ENCODE measurements around the gene ERFL. TPM values are rescaled to one million over a fixed set of nuclear protein-coding genes. Genes with fewer than 3 reads are reported as not detected.

Gene ERFL
- 0.20 to 0.45 TPM (median 0.28 TPM) in 5 replicates for total RNA-seq (2022; extraction: Qiagen RNA extraction; ENCODE audit: low read depth)

DNA sequence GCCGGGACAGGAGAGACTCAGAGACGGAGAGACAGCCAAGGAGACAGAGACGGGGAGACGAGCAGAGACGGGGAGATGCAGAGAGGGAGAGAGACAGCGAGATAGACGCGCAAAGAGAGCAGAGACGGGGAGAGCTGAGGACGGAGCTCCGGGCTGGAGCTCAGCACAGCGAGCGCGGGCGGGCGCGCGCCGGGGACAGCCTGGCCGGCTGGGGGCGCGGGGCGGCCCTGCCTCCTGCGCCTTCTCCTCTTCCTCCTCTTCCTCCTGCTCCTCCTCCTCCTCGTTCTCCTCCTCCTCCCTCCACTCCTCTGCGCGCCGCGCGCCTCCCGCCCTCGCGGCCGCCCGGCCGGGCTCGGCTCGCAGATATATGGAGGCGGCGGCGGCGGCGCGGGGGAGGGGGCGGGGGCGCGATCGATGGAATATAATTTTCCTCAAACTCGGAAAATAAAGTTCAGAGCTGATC, at the start of gene ERFL:
Gene ERFL, minus strand, starts transcription at position 229 of the 463 bp plus-strand sequence. CDS start 15,530 bp downstream, outside the sequence.

GRCh38 chr19:41959056-41960053, 31.1 kb upstream of the ERFL start, which contains the start of gene RABAC1:
Gene RABAC1, minus strand, starts transcription at chr19:41959321. Its CDS starts 29 bp downstream, at chr19:41959292.

DNA sequence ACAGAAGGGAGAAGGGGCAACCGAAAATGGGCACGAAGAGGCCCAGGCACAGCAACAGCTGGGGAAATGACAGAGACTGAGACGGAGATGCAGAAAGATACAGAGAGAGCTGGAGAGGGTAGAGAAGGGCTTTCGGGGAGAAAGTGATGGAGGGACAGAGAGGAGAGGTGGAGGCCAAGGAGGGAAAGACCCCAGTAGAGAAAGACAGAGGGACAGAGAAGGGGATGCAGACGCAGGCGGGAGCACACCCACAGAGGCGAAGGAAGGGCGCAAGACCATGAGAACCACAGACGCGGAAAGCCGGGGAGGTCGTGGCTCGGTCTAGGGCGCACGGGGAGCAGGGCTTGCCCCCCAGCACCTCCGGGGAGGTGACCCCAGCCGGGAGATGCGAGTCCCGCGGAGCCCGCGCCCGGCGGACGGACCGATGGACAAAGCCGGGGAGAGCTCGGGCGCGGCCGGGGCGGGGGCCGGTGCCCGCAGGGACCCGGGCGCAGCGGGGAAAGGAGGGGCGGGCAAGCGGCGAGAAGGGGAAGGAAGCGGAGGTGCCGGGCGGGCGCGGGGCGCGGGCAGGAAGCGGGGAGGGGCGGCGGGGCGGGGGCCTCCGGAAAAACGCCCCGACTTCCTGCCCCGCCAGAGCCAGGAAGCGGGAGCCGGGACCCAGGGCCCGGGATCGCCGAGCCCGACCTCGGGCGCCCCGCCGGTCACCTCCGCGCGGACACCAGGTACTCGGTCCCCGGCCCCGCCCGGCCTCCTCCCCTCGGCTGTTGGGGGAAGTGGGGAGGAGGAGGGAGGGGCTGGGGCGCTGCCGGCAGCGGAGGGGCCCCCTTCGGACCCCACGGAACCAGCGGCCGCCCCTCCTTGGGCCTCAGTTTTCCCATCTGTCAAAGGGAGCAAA, 45.4 kb downstream of the ERFL start, which contains the start of gene ARHGEF1:
Gene ARHGEF1, plus strand, starts transcription at position 617 of the 895 bp plus-strand sequence. CDS start 4,899 bp downstream, outside the sequence.

DNA sequence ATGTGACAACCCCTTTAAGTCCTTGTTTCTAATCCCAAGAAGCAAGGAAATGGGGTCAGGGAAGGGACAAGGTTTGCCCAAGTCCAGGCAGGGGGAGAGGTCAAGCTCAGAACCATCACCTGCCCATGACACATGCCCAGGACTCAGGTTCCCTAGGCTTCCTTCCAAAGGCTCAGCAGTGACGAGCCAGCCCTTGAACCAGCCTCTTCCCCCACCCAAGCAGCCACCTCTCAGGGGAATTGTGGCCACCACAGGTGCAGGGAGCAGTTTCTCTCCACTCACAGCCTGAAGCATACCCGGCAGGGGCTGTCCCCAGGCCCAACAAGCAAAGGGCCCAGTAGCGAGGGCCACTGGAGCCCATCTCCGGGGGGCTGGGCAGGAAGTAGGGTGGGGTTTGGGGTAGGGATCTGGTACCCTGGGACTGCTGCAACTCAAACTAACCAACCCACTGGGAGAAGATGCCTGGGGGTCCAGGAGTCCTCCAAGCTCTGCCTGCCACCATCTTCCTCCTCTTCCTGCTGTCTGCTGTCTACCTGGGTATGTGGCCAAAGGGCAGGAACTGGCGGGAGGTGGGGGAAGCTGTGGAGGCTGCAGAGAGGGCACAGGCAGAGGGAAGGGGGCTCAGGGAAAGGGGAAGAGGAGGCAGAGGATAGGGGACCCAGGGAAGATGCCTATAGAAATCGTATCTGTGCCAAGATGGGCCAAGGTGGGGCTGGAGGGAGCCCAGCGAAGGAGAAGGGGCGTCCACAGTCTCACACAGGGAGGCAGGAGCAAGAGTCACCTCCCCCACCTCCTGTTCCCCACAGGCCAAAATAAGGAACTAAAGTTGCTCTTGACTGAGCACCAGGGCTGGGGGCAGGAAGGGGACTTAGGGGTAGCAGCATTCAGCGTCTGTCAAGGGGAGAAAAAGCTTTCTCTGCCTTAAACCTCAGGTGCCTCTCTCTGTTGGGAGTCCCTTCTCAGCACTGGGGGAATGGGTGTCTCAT, 51.1 kb downstream of the ERFL start, which contains the start of gene CD79A:
Gene CD79A, plus strand, starts transcription at position 433 of the 986 bp plus-strand sequence. Its CDS starts 26 bp downstream, at position 459.

DNA sequence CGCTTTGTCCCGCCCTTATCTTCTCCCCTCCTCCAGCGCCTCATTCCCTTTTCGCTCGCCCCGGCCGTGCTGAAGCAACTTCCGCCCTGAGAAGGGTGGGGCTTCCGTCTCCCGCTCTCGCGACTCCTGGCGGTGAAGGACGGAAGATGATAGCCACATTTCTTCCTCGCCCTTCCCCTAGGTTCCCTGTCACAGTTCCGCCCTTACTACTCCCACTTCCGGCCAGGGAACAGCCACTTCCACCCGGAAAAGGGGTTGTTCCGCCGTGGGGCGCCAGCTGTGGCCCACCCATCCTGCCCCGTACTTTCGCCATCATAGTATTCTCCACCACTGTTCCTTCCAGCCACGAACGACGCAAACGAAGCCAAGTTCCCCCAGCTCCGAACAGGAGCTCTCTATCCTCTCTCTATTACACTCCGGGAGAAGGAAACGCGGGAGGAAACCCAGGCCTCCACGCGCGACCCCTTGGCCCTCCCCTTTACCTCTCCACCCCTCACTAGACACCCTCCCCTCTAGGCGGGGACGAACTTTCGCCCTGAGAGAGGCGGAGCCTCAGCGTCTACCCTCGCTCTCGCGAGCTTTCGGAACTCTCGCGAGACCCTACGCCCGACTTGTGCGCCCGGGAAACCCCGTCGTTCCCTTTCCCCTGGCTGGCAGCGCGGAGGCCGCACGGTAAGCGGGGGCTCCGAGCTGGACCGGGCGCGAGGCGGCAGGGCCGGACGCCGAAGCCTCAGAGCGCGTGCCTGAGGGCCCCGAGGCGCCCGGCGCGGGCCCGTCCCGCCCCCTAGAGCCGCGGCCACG, 68.4 kb downstream of the ERFL start, which contains the start of gene RPS19:
Gene RPS19, plus strand, starts transcription at position 638 of the 801 bp plus-strand sequence. CDS start 520 bp downstream, outside the sequence.

Other genes starting within 250 kb of the ERFL start
- 0.05 to 0.08 TPM in 2 of 5 replicates, not detected in the others for gene CEACAM7, start 240.2 kb downstream of the ERFL start, total RNA-seq (2022; extraction: Qiagen RNA extraction; ENCODE audit: low read depth)
- gene CEACAM5, start 219.8 kb downstream of the ERFL start, total RNA-seq (2022; extraction: Qiagen RNA extraction; ENCODE audit: low read depth), result 1.8 to 2.6 TPM (median 2.4 TPM) in 5 replicates
- gene CEACAM6, start 172.9 kb downstream of the ERFL start, total RNA-seq (2022; extraction: Qiagen RNA extraction; ENCODE audit: low read depth), result 20.9 to 30.9 TPM (median 27.0 TPM) in 5 replicates
- gene CEACAM3, start 131.9 kb downstream of the ERFL start, total RNA-seq (2022; extraction: Qiagen RNA extraction; ENCODE audit: low read depth), result not detected in 5 replicates
- gene LYPD4, start 83.8 kb downstream of the ERFL start, total RNA-seq (2022; extraction: Qiagen RNA extraction; ENCODE audit: low read depth), result not detected in 5 replicates
- not detected in 5 replicates for gene DMRTC2, start 83.4 kb downstream of the ERFL start, total RNA-seq (2022; extraction: Qiagen RNA extraction; ENCODE audit: low read depth)
- 8,700 to 10,627 TPM (median 8,984 TPM) in 5 replicates for gene RPS19, start 68.2 kb downstream of the ERFL start, total RNA-seq (2022; extraction: Qiagen RNA extraction; ENCODE audit: low read depth)
- gene CD79A, start 51.2 kb downstream of the ERFL start, total RNA-seq (2022; extraction: Qiagen RNA extraction; ENCODE audit: low read depth), result 1.1 to 1.2 TPM (median 1.1 TPM) in 5 replicates
- 78.2 to 125 TPM (median 109 TPM) in 5 replicates for gene ARHGEF1, start 45.3 kb downstream of the ERFL start, total RNA-seq (2022; extraction: Qiagen RNA extraction; ENCODE audit: low read depth)
- gene RABAC1, start 30.9 kb upstream of the ERFL start, total RNA-seq (2022; extraction: Qiagen RNA extraction; ENCODE audit: low read depth), result 198 to 238 TPM (median 225 TPM) in 5 replicates
- 4.1 to 5.7 TPM (median 4.9 TPM) in 5 replicates for gene ATP1A3, start 65.8 kb upstream of the ERFL start, total RNA-seq (2022; extraction: Qiagen RNA extraction; ENCODE audit: low read depth)
- gene GRIK5, start 141.8 kb upstream of the ERFL start, total RNA-seq (2022; extraction: Qiagen RNA extraction; ENCODE audit: low read depth), result 0.41 to 0.65 TPM (median 0.54 TPM) in 5 replicates
- 33.0 to 41.5 TPM (median 35.7 TPM) in 5 replicates for gene ZNF574, start 147.7 kb upstream of the ERFL start, total RNA-seq (2022; extraction: Qiagen RNA extraction; ENCODE audit: low read depth)
- gene POU2F2, start 204.0 kb upstream of the ERFL start, total RNA-seq (2022; extraction: Qiagen RNA extraction; ENCODE audit: low read depth), result 0.33 to 0.63 TPM (median 0.46 TPM) in 5 replicates